Dendritic cell treated with granulocyte-macrophage colony-stimulating factor and Interleukin-4, amounts not matched to agents 40 ng/mL and 50 ng/mL, for 4 days (primary cell): Measurements from ENCODE around the gene MTUS2.

Experiments used
- H3K27ac Mint-ChIP-seq: one replicate; pipeline ENCODE4 v1.8.0; 2022; ENCODE audit warnings: mild to moderate bottlenecking, mixed read lengths
- H3K27me3 Mint-ChIP-seq: one replicate; pipeline ENCODE4 v1.8.0; 2022; ENCODE audit warnings: mild to moderate bottlenecking, mixed read lengths
- H3K36me3 Mint-ChIP-seq: one replicate; pipeline ENCODE4 v1.8.0; 2022; ENCODE audit warnings: low read depth, mixed read lengths
- H3K4me1 Mint-ChIP-seq: one replicate; pipeline ENCODE4 v1.8.0; 2022; ENCODE audit warnings: low read depth, mixed read lengths
- H3K4me3 Mint-ChIP-seq: one replicate; pipeline ENCODE4 v1.8.0; 2022; ENCODE audit warnings: mild to moderate bottlenecking, moderate library complexity, mixed read lengths
- H3K9me3 Mint-ChIP-seq: one replicate; pipeline ENCODE4 v1.8.0; 2022; ENCODE audit warnings: mixed read lengths
- intact Hi-C: fragments of 100-400 bp; cut with micrococcal nuclease; formaldehyde crosslinking; loops from one replicate; pipeline ENCODE4 v1.15.0; 2022

Gene MTUS2

DNA sequence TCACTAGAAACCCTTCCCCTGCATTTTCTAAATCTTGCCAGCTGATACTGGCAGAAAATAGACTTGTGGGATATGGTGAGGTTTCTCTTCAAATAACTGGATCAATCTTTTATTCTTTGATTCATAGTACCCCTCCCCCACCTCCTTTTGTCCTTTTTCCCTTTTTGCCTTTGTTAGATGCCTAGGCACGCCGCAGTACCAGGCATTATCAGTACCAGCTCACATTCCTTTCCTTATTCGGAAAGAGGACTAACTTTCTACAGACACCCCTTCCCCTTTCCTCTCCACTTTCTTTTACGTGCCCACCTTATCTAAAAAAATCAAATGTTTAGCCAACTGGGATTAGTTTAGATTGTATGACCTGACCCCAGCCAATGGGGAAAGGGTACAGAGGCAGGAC, 226.4 kb downstream of the MTUS2 start:
- H3K27ac Mint-ChIP-seq = no peak overlapping the region
- H3K4me3 Mint-ChIP-seq = no peak overlapping the region
- no peaks in the 10 kb centered on the region for H3K4me1 Mint-ChIP-seq
- intact Hi-C loops = no loop called here
- H3K9me3 Mint-ChIP-seq = peaks cover 28% of the 10 kb centered on the region
- H3K36me3 Mint-ChIP-seq = no peaks in the 10 kb centered on the region
- no peaks in the 10 kb centered on the region for H3K27me3 Mint-ChIP-seq

DNA sequence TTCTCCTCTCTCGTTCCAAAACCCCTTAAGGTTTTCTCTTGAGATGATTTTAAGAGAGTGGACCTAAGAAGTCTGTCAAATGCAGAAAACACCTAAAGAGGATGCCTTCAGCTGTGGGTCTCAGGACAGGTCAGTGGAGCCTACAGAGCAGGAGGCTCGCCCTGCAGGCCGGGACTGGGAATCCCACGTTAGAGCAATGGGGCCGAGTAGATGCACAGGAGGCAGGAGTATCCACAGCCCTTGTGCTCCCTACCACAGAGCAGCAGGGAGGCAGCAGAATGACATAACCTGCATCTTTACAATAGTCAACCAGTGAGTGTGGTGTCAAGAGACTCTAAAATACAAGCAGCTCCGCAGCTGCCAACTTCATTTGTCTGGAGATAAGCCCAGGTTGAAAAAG, 229.4 kb downstream of the MTUS2 start:
- intact Hi-C loops = no loop called here
- no peaks in the 10 kb centered on the region for H3K36me3 Mint-ChIP-seq
- no peaks in the 10 kb centered on the region for H3K27me3 Mint-ChIP-seq
- H3K27ac Mint-ChIP-seq = no peak overlapping the region
- H3K4me1 Mint-ChIP-seq = no peaks in the 10 kb centered on the region
- peaks cover 25% of the 10 kb centered on the region for H3K9me3 Mint-ChIP-seq
- no peak overlapping the region for H3K4me3 Mint-ChIP-seq

DNA sequence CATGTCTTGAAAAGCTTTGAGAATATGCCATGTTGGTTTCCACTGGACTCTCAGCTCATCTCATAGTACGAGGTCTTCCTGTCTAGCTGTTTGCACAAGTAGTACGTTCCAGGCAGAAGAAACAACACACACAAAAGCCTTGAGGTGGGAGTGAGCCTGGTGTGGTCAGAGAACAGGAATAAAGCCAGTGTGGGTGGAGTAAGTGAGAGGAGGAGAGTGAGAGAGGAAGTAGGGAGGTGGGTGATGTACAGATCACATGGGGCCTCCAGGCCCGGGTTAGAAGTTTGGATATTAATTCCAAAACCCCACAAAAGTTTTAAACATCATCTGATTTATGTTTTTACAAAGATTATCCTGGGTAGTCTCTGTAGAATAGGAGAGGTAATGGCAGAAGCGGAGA, 230.6 kb downstream of the MTUS2 start:
- intact Hi-C loops = no loop called here
- no peak overlapping the region for H3K27ac Mint-ChIP-seq
- no peaks in the 10 kb centered on the region for H3K27me3 Mint-ChIP-seq
- H3K36me3 Mint-ChIP-seq = no peaks in the 10 kb centered on the region
- H3K4me1 Mint-ChIP-seq = no peaks in the 10 kb centered on the region
- peaks cover 24% of the 10 kb centered on the region for H3K9me3 Mint-ChIP-seq
- H3K4me3 Mint-ChIP-seq = no peak overlapping the region

- H3K36me3 Mint-ChIP-seq = no peaks in the 10 kb centered on the region
- no peaks in the 10 kb centered on the region for H3K4me1 Mint-ChIP-seq
- peaks cover 28% of the 10 kb centered on the region for H3K9me3 Mint-ChIP-seq
- H3K27me3 Mint-ChIP-seq = no peaks in the 10 kb centered on the region
- no peak overlapping the region for H3K27ac Mint-ChIP-seq
- no peak overlapping the region for H3K4me3 Mint-ChIP-seq
- intact Hi-C loops = no loop called here
Measured at GRCh38 chr13:29059800-29060199, 239.7 kb downstream of the MTUS2 start.

- intact Hi-C loops = no loop called here
- H3K27me3 Mint-ChIP-seq = no peaks in the 10 kb centered on the region
- no peaks in the 10 kb centered on the region for H3K4me1 Mint-ChIP-seq
- no peaks in the 10 kb centered on the region for H3K9me3 Mint-ChIP-seq
- H3K4me3 Mint-ChIP-seq = no peak overlapping the region
- H3K36me3 Mint-ChIP-seq = no peaks in the 10 kb centered on the region
- H3K27ac Mint-ChIP-seq = no peak overlapping the region
Measured at GRCh38 chr13:29065142-29065541, 245.0 kb downstream of the MTUS2 start.

GRCh38 chr13:29067306-29067945, 247.3 kb downstream of the MTUS2 start:
- Mint-ChIP-seq H3K27ac (no peak overlapping the region), H3K36me3 (no peaks in the 10 kb centered on the region), H3K9me3 (no peaks in the 10 kb centered on the region), H3K4me3 (no peak overlapping the region), H3K4me1 (no peaks in the 10 kb centered on the region), H3K27me3 (no peaks in the 10 kb centered on the region)
- intact Hi-C loops = no loop called here

DNA sequence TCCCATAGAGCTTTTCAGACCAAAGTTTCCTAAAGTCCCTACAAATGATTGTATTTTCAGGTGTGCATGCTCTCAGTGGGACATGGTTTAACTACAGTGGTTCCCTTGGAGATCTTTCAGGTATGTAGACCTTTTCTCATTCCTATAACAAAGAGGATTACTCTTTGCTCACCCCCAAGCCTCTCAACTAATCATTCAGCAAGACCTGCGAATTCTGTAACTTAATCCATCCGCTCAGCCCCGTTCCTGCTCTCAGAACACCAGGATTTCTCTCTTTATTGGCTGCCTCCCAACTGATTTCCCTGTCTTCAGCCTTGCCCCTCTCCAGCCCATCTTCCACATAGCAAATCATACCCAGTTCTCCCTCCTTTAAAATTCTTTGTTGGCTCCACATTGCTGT, 253.6 kb downstream of the MTUS2 start:
- Mint-ChIP-seq H3K9me3 (peaks cover 2% of the 10 kb centered on the region), H3K27ac (no peak overlapping the region), H3K4me3 (no peak overlapping the region), H3K36me3 (no peaks in the 10 kb centered on the region), H3K4me1 (no peaks in the 10 kb centered on the region), H3K27me3 (no peaks in the 10 kb centered on the region)
- intact Hi-C loops = no loop called here

DNA sequence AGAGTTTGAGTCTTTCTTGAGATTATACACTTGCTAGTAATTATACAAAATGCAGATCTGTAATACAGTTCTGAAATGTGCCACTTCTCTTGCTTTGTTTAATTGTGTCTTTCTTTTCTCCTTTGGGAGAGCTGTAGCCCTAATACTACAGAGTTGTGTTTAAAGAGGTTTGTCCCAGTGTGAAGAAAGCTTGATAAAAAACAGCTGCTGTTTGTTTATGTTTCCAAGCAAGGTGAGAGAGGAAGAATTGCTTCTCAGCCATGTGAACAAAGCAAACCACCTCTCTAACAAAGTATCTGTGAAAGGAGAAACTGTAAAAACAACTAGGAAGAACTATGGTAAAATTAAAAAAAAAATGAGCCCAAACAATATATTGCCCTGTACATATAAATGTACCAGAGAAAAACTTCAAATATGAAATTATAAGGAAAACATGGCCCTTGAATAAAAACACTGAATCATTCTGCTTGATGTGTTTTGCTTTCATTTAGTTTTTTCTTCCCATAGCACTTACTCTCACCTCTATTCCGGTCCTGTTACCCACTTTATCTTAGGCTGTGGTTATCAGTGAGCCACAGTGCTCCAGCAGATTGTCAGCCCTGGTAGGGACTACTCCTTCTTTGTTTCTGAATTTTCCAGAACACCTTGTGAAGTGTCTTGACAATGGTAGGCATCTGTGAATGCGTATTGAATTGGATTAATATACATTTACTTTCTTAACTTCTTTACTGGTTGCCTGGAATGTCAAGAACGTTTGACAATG, 257.1 kb downstream of the MTUS2 start:
- no peak overlapping the region for H3K27ac Mint-ChIP-seq

GRCh38 chr13:29081036-29081435, 260.9 kb downstream of the MTUS2 start:
- no peaks in the 10 kb centered on the region for H3K4me1 Mint-ChIP-seq
- peaks cover 9% of the 10 kb centered on the region for H3K9me3 Mint-ChIP-seq
- H3K27ac Mint-ChIP-seq = no peak overlapping the region
- no peak overlapping the region for H3K4me3 Mint-ChIP-seq
- intact Hi-C loops = loop anchor here (2.0 kb wide), 1 partner anchor 282 kb away; no protein-coding TSS in a partner anchor
- no peaks in the 10 kb centered on the region for H3K27me3 Mint-ChIP-seq
- no peaks in the 10 kb centered on the region for H3K36me3 Mint-ChIP-seq

More for the DNA sequence above, 257.1 kb downstream of the MTUS2 start:
- Mint-ChIP-seq H3K4me1 (no peaks in the 10 kb centered on the region), H3K27me3 (no peaks in the 10 kb centered on the region), H3K4me3 (no peak overlapping the region), H3K36me3 (no peaks in the 10 kb centered on the region), H3K9me3 (peaks cover 9% of the 10 kb centered on the region)
- intact Hi-C loops = no loop called here

GRCh38 chr13:29081697-29082440, 261.7 kb downstream of the MTUS2 start:
- H3K27ac Mint-ChIP-seq = no peak overlapping the region
- no peaks in the 10 kb centered on the region for H3K4me1 Mint-ChIP-seq
- H3K36me3 Mint-ChIP-seq = no peaks in the 10 kb centered on the region
- H3K9me3 Mint-ChIP-seq = peaks cover 9% of the 10 kb centered on the region
- no peaks in the 10 kb centered on the region for H3K27me3 Mint-ChIP-seq
- H3K4me3 Mint-ChIP-seq = no peak overlapping the region
- intact Hi-C loops = loop anchor here (2.0 kb wide), 1 partner anchor 281 kb away; no protein-coding TSS in a partner anchor

DNA sequence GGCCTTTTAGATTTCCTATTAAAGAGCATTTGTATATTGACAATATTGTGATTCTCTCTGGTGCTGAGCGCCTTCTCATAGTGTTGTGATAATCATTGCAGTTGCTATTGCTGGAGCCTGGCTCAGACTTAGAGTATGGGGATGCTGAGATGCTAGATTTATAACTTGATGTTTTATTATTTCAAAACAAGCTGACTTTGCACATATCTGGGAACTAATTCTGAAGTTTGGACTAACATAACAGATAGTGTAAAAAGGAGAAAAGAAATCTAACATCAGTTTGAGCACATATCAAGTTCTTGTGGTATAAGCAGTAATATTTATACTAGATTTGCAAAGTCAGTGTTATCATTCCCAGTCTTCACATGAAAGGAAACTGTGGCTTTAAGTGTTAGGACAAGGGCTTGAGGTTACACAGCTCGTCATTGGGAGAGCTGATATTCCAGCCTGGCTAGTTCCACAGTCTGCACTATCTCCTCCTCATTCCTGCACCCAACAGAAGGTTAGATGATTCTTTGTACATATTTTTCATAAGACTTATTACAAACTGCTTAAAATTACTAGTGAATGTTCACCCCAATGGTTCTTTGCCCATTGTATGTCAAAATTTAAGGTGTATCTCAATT, 279.8 kb downstream of the MTUS2 start:
- Mint-ChIP-seq H3K27me3 (peaks cover 3% of the 10 kb centered on the region), H3K9me3 (peaks cover 11% of the 10 kb centered on the region), H3K36me3 (no peaks in the 10 kb centered on the region), H3K27ac (no peak overlapping the region), H3K4me3 (no peak overlapping the region), H3K4me1 (no peaks in the 10 kb centered on the region)
- intact Hi-C loops = no loop called here

DNA sequence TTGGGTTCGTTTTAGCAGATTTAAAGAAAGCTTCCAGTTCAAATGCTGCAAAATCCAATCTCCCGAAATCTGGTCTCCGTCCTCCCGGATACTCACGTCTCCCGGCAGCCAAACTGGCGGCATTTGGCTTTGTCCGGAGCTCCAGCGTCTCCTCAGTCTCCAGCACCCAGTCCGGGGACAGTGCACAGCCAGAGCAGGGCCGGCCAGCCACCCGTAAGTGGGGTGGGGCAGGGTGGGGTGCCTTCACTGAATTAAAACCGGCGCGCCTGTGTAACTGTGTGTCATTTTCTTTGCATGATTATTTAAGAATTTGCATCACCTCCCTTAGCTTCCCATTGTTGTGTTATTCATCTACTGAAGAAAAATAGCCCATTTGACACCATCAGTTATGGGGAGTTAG, 280.6 kb downstream of the MTUS2 start:
- Mint-ChIP-seq H3K4me3 (no peak overlapping the region), H3K4me1 (no peaks in the 10 kb centered on the region), H3K27me3 (peaks cover 3% of the 10 kb centered on the region), H3K9me3 (peaks cover 10% of the 10 kb centered on the region), H3K36me3 (no peaks in the 10 kb centered on the region), H3K27ac (no peak overlapping the region)
- intact Hi-C loops = no loop called here

DNA sequence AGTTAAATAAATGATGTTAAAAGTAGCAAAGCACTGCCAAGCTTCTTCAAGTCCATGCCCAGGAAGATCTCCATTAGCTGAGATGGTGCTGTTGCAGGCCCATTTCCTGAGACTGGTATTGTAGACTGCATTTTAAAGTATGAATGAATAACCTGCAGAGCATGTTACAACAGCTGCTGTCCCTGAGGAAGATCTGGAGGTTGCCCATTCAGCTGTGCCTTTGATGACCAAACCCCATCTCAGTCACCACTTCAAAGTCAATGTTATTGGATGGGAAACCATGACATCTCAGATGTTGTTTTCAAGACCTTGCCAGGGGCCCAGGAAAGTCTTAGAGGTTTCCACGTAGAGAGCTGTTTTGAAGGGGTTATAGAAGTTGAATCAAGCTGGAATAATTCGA, 281.3 kb downstream of the MTUS2 start:
- Mint-ChIP-seq H3K4me1 (no peaks in the 10 kb centered on the region), H3K4me3 (no peak overlapping the region), H3K36me3 (no peaks in the 10 kb centered on the region), H3K27me3 (peaks cover 3% of the 10 kb centered on the region), H3K27ac (no peak overlapping the region), H3K9me3 (peaks cover 3% of the 10 kb centered on the region)
- intact Hi-C loops = no loop called here

GRCh38 chr13:29101905-29102304, 281.8 kb downstream of the MTUS2 start:
- no peaks in the 10 kb centered on the region for H3K4me1 Mint-ChIP-seq
- H3K27ac Mint-ChIP-seq = no peak overlapping the region
- intact Hi-C loops = no loop called here
- no peak overlapping the region for H3K4me3 Mint-ChIP-seq
- H3K27me3 Mint-ChIP-seq = peaks cover 3% of the 10 kb centered on the region
- no peaks in the 10 kb centered on the region for H3K36me3 Mint-ChIP-seq
- no peaks in the 10 kb centered on the region for H3K9me3 Mint-ChIP-seq
